ENCODE results near the gene FRMD4A.

FRMD4A gene

DNA sequence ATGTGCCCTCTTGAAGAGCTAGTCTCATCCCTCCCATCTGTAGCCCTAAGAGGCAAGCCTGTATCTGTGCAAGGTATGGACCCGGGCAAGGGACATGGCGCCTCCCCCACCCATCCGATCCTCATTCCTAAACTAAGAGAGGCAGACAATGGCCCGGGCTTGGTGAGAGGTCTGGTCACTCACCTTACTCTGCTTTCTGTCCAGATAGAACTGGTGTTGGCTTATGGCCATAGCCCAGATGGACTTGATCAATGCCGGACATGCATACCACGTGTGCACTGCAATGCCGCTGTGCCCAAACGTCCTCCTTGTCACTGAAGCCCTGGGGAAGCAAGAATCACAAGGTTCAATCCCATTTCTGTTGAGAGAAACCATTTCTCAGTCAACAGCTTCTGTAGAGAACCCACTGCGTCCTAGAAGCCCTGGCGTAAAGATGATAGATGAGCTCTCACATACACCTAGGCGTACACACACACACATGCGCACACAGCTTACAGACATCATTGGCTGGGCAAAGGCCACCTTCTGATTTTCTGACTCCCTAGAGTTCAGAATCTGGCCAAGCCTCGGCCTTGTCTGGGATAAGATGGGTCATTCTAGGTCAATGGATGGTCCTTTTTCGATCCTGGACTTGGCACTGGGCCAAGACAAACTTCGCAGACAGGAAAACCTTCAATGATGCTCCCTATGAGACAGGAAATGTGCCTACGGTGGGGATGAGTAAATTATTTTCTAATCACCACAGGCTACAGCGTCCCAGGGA lies 629.4 kb downstream of the FRMD4A start:
- 94% methylated on average over 17 of the region's 17 CpGs for WGBS
- Histone ChIP-seq H3K9ac (ENCODE audit: low read depth, low read length) (no peak overlapping the region), H3K4me3 (ENCODE audit: low read length) (no peak overlapping the region), H3K4me1 (ENCODE audit: insufficient read depth, low read length) (peaks cover 8% of the 10 kb centered on the region), H3K27me3 (ENCODE audit: insufficient read depth, low read length) (no peaks in the 10 kb centered on the region), H3K9me3 (ENCODE audit: insufficient read depth, low read depth, low read length) (no peaks in the 10 kb centered on the region), H3K36me3 (ENCODE audit: insufficient read depth, low read length) (peaks cover 56% of the 10 kb centered on the region), H3K27ac (ENCODE audit: low read depth, low read length) (no peak overlapping the region)

DNA sequence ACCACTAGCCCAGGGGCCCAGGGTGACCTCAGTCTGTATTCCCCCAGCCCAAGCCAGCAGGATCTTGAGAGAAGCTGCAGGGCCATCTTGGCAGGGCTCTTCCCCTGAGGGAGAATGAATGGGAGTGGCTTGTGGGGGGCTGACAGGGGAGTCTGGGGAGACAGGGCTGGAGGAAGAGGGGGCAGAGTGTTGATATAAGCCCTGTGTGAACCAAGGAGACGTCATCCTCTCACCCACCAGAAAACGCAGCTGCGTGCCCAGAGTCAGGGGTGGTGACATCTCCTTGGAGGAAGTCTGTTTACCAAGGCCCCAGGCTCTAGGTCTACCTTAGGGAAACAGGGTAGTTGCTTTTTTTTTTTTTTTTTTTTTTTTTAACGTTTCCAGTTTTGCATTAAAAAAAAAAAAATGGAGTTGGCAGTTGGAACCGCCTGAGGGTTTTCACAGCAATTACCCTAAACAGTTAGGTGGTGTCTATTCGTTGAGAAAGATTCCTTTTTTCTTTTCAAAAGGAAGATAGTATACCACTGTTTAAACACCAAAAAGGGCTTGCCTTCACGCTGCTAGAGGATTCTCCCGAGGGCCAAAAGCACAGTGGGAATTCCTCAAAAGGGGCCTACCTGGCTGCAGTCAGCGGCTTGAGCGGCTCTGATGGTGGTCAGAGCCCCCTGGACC lies 630.1 kb downstream of the FRMD4A start:
- H3K27ac ChIP-seq (ENCODE audit: low read depth, low read length), result no peak overlapping the region
- H3K9ac ChIP-seq (ENCODE audit: low read depth, low read length), result no peak overlapping the region
- WGBS, result 84% methylated on average over 5 of the region's 10 CpGs
- H3K4me3 ChIP-seq (ENCODE audit: low read length), result no peak overlapping the region
- H3K27me3 ChIP-seq (ENCODE audit: insufficient read depth, low read length), result no peaks in the 10 kb centered on the region
- no peaks in the 10 kb centered on the region for H3K9me3 ChIP-seq (ENCODE audit: insufficient read depth, low read depth, low read length)
- H3K36me3 ChIP-seq (ENCODE audit: insufficient read depth, low read length), result peaks cover 63% of the 10 kb centered on the region
- H3K4me1 ChIP-seq (ENCODE audit: insufficient read depth, low read length), result 0 out of 2 replicates have a peak, but pooled peaks cover under 1% of the 10 kb centered on the region

DNA sequence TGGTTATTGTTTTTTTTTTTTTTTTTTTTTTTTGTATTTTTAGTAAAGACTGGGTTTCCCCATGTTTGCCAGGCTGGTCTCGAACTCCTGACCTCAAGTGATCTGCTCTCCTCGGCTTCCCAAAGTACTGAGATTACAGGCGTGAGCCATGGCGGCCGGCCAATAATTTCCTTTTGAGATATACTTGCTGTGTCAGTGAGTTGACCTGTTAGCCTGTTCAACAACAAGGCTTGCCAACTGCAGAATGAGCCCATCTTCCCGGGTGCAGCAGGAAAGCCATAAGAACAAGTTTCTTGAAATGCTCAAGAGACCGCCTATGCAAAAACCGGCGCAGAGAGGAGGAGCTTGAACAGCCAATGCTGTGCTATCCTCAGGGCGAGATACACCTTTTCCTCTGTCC lies 631.5 kb downstream of the FRMD4A start:
- peaks cover 70% of the 10 kb centered on the region for H3K36me3 ChIP-seq (ENCODE audit: insufficient read depth, low read length)
- no peak overlapping the region for H3K4me3 ChIP-seq (ENCODE audit: low read length)
- H3K9me3 ChIP-seq (ENCODE audit: insufficient read depth, low read depth, low read length), result no peaks in the 10 kb centered on the region
- no peaks in the 10 kb centered on the region for H3K27me3 ChIP-seq (ENCODE audit: insufficient read depth, low read length)
- no peaks in the 10 kb centered on the region for H3K4me1 ChIP-seq (ENCODE audit: insufficient read depth, low read length)
- 91% methylated on average over 10 of the region's 10 CpGs for WGBS
- H3K9ac ChIP-seq (ENCODE audit: low read depth, low read length), result no peak overlapping the region
- H3K27ac ChIP-seq (ENCODE audit: low read depth, low read length), result no peak overlapping the region

DNA sequence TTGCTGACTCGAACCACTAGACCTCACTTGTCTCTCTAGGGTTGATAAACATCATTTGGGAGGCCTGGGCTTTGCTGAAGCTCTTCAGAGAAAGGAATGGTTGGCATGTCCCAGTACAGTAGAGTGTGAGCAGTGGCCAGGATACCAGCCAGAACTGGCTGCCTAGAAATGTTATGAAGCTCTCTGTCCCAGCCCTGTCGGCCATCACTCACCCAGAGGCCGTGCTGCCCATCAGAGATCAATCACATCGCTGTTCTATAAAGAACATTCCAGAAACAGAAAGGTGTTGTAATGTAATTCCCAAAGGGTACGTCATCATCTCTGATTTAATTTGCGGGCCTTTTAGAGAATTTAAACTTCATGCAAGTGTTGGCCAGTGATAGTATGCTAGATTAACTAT lies 632.5 kb downstream of the FRMD4A start:
- Histone ChIP-seq H3K9ac (ENCODE audit: low read depth, low read length) (no peak overlapping the region), H3K36me3 (ENCODE audit: insufficient read depth, low read length) (peaks cover 80% of the 10 kb centered on the region), H3K27ac (ENCODE audit: low read depth, low read length) (no peak overlapping the region), H3K4me3 (ENCODE audit: low read length) (no peak overlapping the region), H3K9me3 (ENCODE audit: insufficient read depth, low read depth, low read length) (no peaks in the 10 kb centered on the region), H3K4me1 (ENCODE audit: insufficient read depth, low read length) (no peaks in the 10 kb centered on the region), H3K27me3 (ENCODE audit: insufficient read depth, low read length) (no peaks in the 10 kb centered on the region)
- 97% methylated on average over 6 of the region's 6 CpGs for WGBS

DNA sequence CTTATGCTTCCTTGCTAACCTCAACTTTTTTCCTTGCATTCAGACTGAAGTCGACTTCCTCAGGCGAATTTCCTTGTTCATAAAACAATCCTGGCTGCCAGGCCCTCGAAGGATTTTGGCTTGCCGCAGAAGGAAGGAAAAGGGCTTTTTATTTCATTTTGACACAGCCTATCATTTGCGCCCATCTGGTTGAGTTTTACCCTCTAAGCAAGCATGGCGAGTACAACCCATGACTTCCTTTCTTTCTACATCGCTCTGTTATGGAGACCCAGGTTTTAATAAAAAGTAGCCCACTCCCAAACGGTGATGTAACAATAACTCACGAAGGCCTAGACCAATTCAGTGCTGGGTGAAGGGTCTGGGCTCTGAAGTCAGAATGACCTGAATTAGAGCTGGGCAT lies 634.7 kb downstream of the FRMD4A start:
- H3K27me3 ChIP-seq (ENCODE audit: insufficient read depth, low read length), result no peaks in the 10 kb centered on the region
- peaks cover 86% of the 10 kb centered on the region for H3K36me3 ChIP-seq (ENCODE audit: insufficient read depth, low read length)
- no peak overlapping the region for H3K4me3 ChIP-seq (ENCODE audit: low read length)
- H3K9ac ChIP-seq (ENCODE audit: low read depth, low read length), result no peak overlapping the region
- no peak overlapping the region for H3K27ac ChIP-seq (ENCODE audit: low read depth, low read length)
- H3K4me1 ChIP-seq (ENCODE audit: insufficient read depth, low read length), result peaks cover 4% of the 10 kb centered on the region; the same call in 1 of the 2 replicates
- no peaks in the 10 kb centered on the region for H3K9me3 ChIP-seq (ENCODE audit: insufficient read depth, low read depth, low read length)
- 96% methylated on average over 9 of the region's 9 CpGs for WGBS

DNA sequence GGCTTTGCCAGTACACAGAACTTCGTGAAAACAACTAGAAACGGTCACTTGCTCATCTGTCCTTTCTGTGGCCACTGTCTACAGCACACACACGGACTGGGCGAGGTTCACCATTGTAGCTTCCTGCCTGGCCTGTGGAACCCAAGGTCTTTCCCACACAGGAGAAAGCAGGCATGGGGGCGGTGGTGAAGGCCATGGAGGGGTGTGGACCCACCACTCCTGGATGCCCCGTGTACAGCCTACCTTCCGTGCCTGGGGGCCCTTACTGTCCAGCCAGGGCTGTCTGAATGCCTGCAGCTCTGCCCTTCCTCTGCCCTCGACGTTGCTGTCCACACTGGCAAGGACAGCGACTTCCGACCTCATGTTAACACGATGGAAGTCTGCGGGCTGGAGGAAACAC lies 635.1 kb downstream of the FRMD4A start:
- H3K4me1 ChIP-seq (ENCODE audit: insufficient read depth, low read length), result peaks cover 9% of the 10 kb centered on the region; the same call in 1 of the 2 replicates
- H3K27ac ChIP-seq (ENCODE audit: low read depth, low read length), result no peak overlapping the region
- no peaks in the 10 kb centered on the region for H3K9me3 ChIP-seq (ENCODE audit: insufficient read depth, low read depth, low read length)
- no peak overlapping the region for H3K4me3 ChIP-seq (ENCODE audit: low read length)
- H3K36me3 ChIP-seq (ENCODE audit: insufficient read depth, low read length), result peaks cover 82% of the 10 kb centered on the region
- 89% methylated on average over 13 of the region's 13 CpGs for WGBS
- no peaks in the 10 kb centered on the region for H3K27me3 ChIP-seq (ENCODE audit: insufficient read depth, low read length)
- no peak overlapping the region for H3K9ac ChIP-seq (ENCODE audit: low read depth, low read length)

DNA sequence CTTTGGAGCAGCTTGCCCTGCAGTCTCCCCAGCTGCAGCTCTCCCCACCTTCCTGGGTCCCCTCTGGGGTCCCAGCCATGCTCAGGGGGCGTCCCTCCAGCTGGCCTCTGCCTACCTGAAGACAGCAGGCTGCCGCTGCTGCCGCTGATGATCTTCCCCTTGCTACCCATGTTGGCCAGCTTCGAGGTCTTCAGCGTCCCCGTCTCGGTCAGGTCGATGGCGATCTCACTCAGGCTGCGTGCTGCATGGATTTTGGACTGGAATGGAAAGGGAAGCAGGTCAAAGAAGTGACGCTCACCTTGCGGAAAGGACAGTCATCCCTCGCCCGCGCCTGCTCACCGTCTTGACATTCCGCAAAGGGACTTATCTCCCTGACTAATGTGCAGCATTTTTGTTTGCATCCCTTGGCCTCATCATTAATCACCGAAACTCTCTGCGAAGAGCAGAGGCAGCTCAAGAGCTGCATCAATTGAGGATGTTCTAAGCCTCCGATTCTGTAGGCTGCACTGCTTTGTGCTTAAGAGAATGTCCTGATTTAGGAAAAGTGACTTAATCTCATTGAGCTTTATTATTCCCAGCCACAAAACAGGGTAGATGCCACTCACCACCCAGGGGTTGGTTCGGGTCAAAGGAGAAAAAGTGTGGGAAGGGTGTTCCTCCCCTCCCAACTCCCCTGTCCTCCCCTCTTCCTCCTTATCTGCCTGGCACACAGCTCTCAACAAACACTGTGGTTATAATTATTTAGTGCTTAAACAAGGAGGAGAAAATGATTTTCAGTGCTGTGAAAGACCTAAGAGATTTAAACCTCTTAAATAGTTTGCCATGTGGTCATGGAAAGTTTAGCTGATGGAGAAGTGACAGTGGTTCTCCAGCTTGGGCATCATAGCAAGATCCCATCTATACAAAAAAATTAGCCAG lies 636.7 kb downstream of the FRMD4A start:
- no peak overlapping the region for H3K4me3 ChIP-seq (ENCODE audit: low read length)
- peaks cover 68% of the 10 kb centered on the region for H3K36me3 ChIP-seq (ENCODE audit: insufficient read depth, low read length)
- H3K9me3 ChIP-seq (ENCODE audit: insufficient read depth, low read depth, low read length), result no peaks in the 10 kb centered on the region
- WGBS, result 96% methylated on average over 20 of the region's 21 CpGs
- no peak overlapping the region for H3K9ac ChIP-seq (ENCODE audit: low read depth, low read length)
- H3K4me1 ChIP-seq (ENCODE audit: insufficient read depth, low read length), result peaks cover 13% of the 10 kb centered on the region; the same call in 1 of the 2 replicates
- H3K27ac ChIP-seq (ENCODE audit: low read depth, low read length), result no peak overlapping the region
- H3K27me3 ChIP-seq (ENCODE audit: insufficient read depth, low read length), result no peaks in the 10 kb centered on the region

DNA sequence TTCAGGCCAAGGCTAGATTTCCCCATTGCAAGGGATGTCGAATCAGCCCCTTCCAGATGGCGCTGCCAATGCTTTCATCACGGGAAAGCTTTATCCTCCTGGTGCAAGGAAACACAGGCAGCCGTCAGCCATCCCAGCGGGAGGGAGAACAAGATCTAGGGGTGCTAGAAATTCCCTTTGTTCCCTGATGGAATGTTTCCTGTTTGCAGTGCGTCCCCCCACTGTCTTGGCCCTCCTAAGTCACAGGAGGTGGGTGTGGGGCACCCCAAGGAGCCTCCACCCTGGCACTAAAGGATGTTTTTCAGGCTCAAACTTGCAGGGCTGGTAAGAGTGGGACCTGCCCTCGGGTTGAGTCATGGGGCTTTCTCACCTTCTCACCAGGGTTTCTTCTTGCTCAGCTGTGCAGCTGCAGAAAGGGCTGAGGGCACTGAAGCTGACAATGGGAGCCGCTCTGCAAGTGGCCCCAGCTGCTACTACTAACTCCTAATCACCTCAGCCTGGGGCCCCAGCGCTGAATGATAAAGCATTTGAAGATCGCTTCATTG lies 640.4 kb downstream of the FRMD4A start:
- H3K9me3 ChIP-seq (ENCODE audit: insufficient read depth, low read depth, low read length), result no peaks in the 10 kb centered on the region
- H3K27me3 ChIP-seq (ENCODE audit: insufficient read depth, low read length), result no peaks in the 10 kb centered on the region
- H3K4me3 ChIP-seq (ENCODE audit: low read length), result no peak overlapping the region
- H3K27ac ChIP-seq (ENCODE audit: low read depth, low read length), result peak overlapping the region; percentile 47; the same call in 1 of the 2 replicates
- H3K4me1 ChIP-seq (ENCODE audit: insufficient read depth, low read length), result peaks cover 13% of the 10 kb centered on the region; the same call in 1 of the 2 replicates
- H3K9ac ChIP-seq (ENCODE audit: low read depth, low read length), result no peak overlapping the region
- H3K36me3 ChIP-seq (ENCODE audit: insufficient read depth, low read length), result peaks cover 41% of the 10 kb centered on the region
- WGBS, result 42% methylated on average over 10 of the region's 10 CpGs

DNA sequence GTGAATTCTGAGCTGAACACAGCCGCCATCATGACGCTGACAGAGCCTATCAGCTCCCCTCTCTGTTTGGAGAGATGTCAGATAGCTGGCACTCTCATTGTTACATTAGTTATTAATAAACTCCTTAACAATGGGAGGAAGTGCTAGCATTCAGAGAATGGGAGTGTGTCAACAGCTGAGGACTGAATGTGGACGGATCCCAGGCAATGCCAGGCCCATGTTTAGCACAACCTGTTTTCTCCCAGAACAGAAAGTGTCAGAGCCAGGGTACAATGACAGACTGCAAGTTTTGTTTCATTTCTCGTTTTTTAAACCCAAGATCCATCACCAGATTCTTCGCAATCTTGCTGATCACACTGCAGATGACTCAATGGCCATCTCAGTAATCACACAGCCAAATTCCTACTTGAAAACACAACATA lies 644.4 kb downstream of the FRMD4A start:
- Histone ChIP-seq H3K9me3 (ENCODE audit: insufficient read depth, low read depth, low read length) (no peaks in the 10 kb centered on the region), H3K4me1 (ENCODE audit: insufficient read depth, low read length) (peaks cover 11% of the 10 kb centered on the region; the same call in 1 of the 2 replicates), H3K27me3 (ENCODE audit: insufficient read depth, low read length) (no peaks in the 10 kb centered on the region), H3K27ac (ENCODE audit: low read depth, low read length) (no peak overlapping the region; the same call in 1 of the 2 replicates), H3K4me3 (ENCODE audit: low read length) (no peak overlapping the region), H3K9ac (ENCODE audit: low read depth, low read length) (no peak overlapping the region), H3K36me3 (ENCODE audit: insufficient read depth, low read length) (peaks cover 35% of the 10 kb centered on the region; the same call in 1 of the 2 replicates)
- WGBS, result 95% methylated on average over 5 of the region's 5 CpGs

DNA sequence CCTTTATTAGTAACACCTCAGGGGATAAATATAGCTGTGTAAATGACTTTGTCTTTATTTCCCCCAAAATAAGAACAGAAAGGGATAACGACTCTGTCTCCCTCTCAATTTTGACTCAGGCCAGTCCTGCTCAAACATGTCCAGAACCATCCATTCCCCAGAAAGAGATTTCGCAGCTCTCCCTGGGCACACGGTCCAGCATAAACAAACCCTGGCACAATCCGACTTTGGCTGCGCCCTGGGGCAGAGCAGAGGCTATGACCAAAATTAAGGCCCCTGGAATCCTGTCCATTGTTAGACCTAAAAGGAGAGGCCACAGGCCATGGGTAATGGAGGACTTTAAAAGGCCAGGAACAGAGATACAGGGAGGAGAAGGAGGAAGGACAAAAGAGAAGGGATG lies 644.8 kb downstream of the FRMD4A start:
- WGBS, result 91% methylated on average over 5 of the region's 5 CpGs
- peaks cover 39% of the 10 kb centered on the region; the same call in 1 of the 2 replicates for H3K36me3 ChIP-seq (ENCODE audit: insufficient read depth, low read length)

More for the DNA sequence above, 644.8 kb downstream of the FRMD4A start:
- Histone ChIP-seq H3K9ac (ENCODE audit: low read depth, low read length) (no peak overlapping the region), H3K9me3 (ENCODE audit: insufficient read depth, low read depth, low read length) (no peaks in the 10 kb centered on the region), H3K4me1 (ENCODE audit: insufficient read depth, low read length) (peaks cover 6% of the 10 kb centered on the region; the same call in 1 of the 2 replicates), H3K27ac (ENCODE audit: low read depth, low read length) (no peak overlapping the region), H3K27me3 (ENCODE audit: insufficient read depth, low read length) (no peaks in the 10 kb centered on the region), H3K4me3 (ENCODE audit: low read length) (no peak overlapping the region)

Measured in HUES64 (cell line).